Type B pancreatic cell (in vitro differentiated cells): ENCODE data around the gene TXNL4B. TPM values are rescaled to one million over a fixed set of nuclear protein-coding genes. Genes with fewer than 3 reads are reported as not detected.
A peak's percentile ranks its signal among the peaks of the same experiment; 100 is the strongest.

Experiments used
- DNase-seq: peaks from one replicate; pipeline ENCODE4 v3.0.0; 2021; ENCODE audit warnings: mixed read lengths; ENCODE audit not compliant: unreplicated experiment; ENCODE audit errors: extremely low spot score
- H3K27ac Mint-ChIP-seq: 2 replicates; pipeline ENCODE4 v1.8.0; 2021; ENCODE audit warnings: mild to moderate bottlenecking, mixed read lengths
- H3K27me3 Mint-ChIP-seq: 2 replicates; pipeline ENCODE4 v1.8.0; 2021; ENCODE audit warnings: mixed read lengths
- H3K36me3 Mint-ChIP-seq: 2 replicates; pipeline ENCODE4 v1.8.0; 2021; ENCODE audit warnings: mixed read lengths
- H3K4me1 Mint-ChIP-seq: one replicate; pipeline ENCODE4 v1.8.0; 2021; ENCODE audit warnings: mixed read lengths; ENCODE audit not compliant: unreplicated experiment
- H3K4me3 Mint-ChIP-seq: 2 replicates; pipeline ENCODE4 v1.8.0; 2021; ENCODE audit warnings: mild to moderate bottlenecking, mixed read lengths
- H3K9me3 Mint-ChIP-seq: 2 replicates; pipeline ENCODE4 v1.8.0; 2021; ENCODE audit warnings: mixed read lengths
- total RNA-seq: library from RNA; stranded (reverse); gene quantifications from 2 replicates; pipeline ENCODE4 v1.2.1, GENCODE V29; 2021; ENCODE audit warnings: low replicate concordance
- TF ChIP-seq, protein P1 (sequence below): fragments of 200-600 bp; sonication (generic); conservative IDR thresholded peaks from 2 replicates; pipeline ENCODE4 v1.5.0; 2021; ENCODE audit warnings: antibody characterized with exemption, mild to moderate bottlenecking

TXNL4B gene
- total RNA-seq, 1 donor from 2014 or later = 17.8 TPM

DNA sequence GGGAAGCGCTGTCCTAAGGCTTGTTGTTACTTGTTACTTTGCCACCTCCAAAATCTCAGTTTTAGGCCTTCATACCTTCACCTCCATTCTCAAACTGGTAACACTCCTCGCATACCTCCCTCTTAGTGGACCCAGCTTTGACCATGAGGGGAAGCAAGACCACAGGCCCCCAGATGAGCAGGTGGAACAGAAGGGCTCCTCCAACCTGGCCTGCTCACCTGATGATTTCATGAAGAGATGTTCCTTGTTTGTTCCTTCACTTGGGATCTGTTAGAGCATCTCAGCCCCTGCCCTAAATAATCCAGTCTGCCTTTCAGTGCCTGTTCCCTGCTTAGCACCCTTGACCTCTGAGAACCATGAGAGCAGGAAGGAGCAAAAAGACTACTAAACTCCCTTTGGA, 28.9 kb upstream of the TXNL4B start:
- no peak for DNase-seq
- Mint-ChIP-seq H3K4me1 (peaks cover 19% of the 10 kb centered on the region), H3K9me3 (no peaks in the 10 kb centered on the region), H3K27ac (no peak overlapping the region), H3K4me3 (no peak overlapping the region), H3K36me3 (no peaks in the 10 kb centered on the region), H3K27me3 (no peaks in the 10 kb centered on the region)
- TF ChIP-seq, protein P1, sequence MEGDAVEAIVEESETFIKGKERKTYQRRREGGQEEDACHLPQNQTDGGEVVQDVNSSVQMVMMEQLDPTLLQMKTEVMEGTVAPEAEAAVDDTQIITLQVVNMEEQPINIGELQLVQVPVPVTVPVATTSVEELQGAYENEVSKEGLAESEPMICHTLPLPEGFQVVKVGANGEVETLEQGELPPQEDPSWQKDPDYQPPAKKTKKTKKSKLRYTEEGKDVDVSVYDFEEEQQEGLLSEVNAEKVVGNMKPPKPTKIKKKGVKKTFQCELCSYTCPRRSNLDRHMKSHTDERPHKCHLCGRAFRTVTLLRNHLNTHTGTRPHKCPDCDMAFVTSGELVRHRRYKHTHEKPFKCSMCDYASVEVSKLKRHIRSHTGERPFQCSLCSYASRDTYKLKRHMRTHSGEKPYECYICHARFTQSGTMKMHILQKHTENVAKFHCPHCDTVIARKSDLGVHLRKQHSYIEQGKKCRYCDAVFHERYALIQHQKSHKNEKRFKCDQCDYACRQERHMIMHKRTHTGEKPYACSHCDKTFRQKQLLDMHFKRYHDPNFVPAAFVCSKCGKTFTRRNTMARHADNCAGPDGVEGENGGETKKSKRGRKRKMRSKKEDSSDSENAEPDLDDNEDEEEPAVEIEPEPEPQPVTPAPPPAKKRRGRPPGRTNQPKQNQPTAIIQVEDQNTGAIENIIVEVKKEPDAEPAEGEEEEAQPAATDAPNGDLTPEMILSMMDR = no peak

DNA sequence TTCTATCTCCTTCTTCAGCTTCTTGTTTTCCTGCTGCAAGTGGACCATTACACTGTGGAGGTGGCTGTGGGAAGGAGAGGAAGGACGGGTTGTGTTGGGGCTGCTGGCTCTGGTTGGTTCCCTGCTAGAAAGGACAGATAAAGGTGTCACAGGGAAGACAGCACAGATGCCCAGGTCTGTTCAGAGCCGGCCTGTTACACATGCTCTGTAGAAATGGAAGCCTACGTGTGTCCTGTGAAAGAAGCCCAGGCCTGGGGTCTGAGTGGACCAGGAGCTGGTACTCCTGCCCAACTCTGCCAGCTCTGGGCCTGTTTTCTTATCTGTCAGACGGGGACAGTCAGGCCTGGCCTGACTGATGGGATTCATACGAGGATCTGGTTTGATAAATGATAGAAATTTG, 26.6 kb upstream of the TXNL4B start:
- H3K4me1 Mint-ChIP-seq = peaks cover 4% of the 10 kb centered on the region
- peak; percentile 32 for DNase-seq
- H3K4me3 Mint-ChIP-seq = no peak overlapping the region
- no peaks in the 10 kb centered on the region for H3K36me3 Mint-ChIP-seq
- H3K27ac Mint-ChIP-seq = no peak overlapping the region
- no peaks in the 10 kb centered on the region for H3K9me3 Mint-ChIP-seq
- TF ChIP-seq, protein P1 = no peak
- no peaks in the 10 kb centered on the region for H3K27me3 Mint-ChIP-seq

DNA sequence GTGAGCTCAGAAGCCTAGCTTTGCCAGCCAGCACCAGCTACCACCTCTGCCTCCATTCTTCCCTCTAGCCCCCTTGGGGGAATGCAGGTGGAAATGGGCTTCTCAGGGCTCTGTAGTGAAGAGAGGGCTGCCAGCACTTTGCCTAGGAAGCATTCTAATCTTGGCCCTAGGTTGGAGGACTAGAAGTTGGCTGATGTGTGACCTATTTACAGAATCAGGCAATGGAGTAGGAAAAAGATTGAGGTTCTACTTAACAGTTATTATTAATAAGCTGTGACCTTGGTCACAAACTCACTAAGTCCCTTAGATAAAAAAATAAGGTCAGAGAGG, 20.2 kb upstream of the TXNL4B start:
- Mint-ChIP-seq H3K36me3 (peaks cover 5% of the 10 kb centered on the region), H3K4me3 (no peak overlapping the region), H3K27ac (no peak overlapping the region), H3K4me1 (no peaks in the 10 kb centered on the region), H3K27me3 (no peaks in the 10 kb centered on the region), H3K9me3 (no peaks in the 10 kb centered on the region)
- TF ChIP-seq, protein P1 = no peak
- no peak for DNase-seq

DNA sequence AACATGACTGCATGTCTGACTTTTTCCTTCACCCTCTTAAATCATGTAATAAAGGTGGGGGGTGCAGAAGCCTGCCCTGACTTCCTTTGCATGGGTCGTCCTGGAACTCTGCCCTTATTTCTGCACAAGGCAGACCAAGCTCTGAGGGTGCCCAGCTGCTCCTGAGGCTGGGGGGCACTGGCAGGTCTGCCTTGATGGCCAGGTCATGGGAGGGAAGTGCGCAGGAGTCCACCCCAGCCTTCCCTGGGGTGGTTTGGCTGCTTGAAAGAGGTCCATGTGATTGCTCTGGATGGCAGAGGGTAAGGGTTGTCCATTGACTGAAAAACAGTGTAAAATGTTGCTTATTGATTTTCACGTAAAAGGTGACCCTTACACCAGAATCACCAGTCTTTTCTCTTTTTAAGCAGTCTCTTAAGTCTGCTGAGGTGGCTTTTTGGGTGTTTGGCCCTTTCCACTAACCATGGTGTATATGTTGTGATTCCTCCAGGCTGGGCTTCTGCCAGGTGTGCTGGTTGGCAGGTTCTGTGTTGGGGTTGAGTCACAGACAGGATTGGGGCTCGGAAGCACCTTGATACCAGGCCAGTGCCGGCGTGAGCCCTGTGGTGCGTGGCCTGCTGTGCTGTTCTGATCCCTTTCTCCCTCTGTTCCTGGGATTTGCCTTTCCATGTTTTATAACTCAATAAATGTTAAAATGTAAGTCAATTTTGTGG, 19.6 kb upstream of the TXNL4B start:
- Mint-ChIP-seq H3K4me1 (no peaks in the 10 kb centered on the region), H3K9me3 (no peaks in the 10 kb centered on the region), H3K36me3 (peaks cover 6% of the 10 kb centered on the region), H3K4me3 (no peak overlapping the region), H3K27me3 (no peaks in the 10 kb centered on the region), H3K27ac (no peak overlapping the region)
- no peak for DNase-seq
- TF ChIP-seq, protein P1 = no peak

DNA sequence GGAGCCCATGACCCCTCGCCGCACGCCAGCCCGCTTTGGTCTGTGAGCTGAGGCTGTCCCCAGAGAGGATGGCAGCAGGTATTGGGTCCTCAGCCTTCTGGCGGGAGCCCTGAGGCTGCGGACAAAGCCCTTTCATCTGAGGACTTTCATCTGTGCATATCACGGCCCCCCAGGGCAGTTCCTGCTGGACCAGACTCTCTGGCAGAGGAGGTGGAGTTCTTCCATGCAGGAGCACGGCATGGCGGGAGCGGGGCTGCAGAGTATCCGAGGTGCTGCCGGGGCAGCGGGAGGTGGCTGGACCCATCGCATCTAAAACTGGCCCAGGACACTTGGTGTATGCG, 19.0 kb upstream of the TXNL4B start:
- TF ChIP-seq, protein P1 = no peak
- Mint-ChIP-seq H3K4me1 (no peaks in the 10 kb centered on the region), H3K4me3 (no peak overlapping the region), H3K9me3 (no peaks in the 10 kb centered on the region), H3K36me3 (peaks cover 8% of the 10 kb centered on the region), H3K27ac (no peak overlapping the region), H3K27me3 (no peaks in the 10 kb centered on the region)
- no peak for DNase-seq
